OCI-LY7 (cell line): ENCODE data around the gene ASCL3.

Source experiments
- EZH2phosphoT487 ChIP-seq: fragments of 200-600 bp; sonication (generic); IDR thresholded peaks from 2 replicates; pipeline ENCODE4 v1.6.1; 2018; ENCODE audit warnings: low read depth, borderline replicate concordance, mild to moderate bottlenecking, mixed run types, antibody characterized with exemption, low read length, moderate library complexity, mixed read lengths
- TF ChIP-seq, protein P1 (sequence below): fragments of 200-600 bp; sonication (generic); conservative IDR thresholded peaks from 2 replicates; pipeline ENCODE4 v1.5.1; 2014; ENCODE audit warnings: mild to moderate bottlenecking, antibody characterized with exemption, low read length, moderate library complexity, mixed read lengths

GRCh38 chr11:8905528-8906165 lies 37.2 kb downstream of the ASCL3 start:
- TF ChIP-seq, protein P1, sequence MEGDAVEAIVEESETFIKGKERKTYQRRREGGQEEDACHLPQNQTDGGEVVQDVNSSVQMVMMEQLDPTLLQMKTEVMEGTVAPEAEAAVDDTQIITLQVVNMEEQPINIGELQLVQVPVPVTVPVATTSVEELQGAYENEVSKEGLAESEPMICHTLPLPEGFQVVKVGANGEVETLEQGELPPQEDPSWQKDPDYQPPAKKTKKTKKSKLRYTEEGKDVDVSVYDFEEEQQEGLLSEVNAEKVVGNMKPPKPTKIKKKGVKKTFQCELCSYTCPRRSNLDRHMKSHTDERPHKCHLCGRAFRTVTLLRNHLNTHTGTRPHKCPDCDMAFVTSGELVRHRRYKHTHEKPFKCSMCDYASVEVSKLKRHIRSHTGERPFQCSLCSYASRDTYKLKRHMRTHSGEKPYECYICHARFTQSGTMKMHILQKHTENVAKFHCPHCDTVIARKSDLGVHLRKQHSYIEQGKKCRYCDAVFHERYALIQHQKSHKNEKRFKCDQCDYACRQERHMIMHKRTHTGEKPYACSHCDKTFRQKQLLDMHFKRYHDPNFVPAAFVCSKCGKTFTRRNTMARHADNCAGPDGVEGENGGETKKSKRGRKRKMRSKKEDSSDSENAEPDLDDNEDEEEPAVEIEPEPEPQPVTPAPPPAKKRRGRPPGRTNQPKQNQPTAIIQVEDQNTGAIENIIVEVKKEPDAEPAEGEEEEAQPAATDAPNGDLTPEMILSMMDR, result no peak
- TF ChIP-seq EZH2phosphoT487, result no peak
